ENCODE measurements around the gene HTT. TPM values are rescaled to one million over a fixed set of nuclear protein-coding genes. Genes with fewer than 3 reads are reported as not detected.

The HTT gene
- 34.6 and 44.4 TPM in 2 replicates for total RNA-seq (2022)
- Bru-seq, nascent RNA = percentile 64 among the genes with signal in this experiment
- percentile 65 among the genes with signal in this experiment for BruChase-seq, experiment 1, labeled RNA remaining after a 6-hour chase
- BruChase-seq, experiment 2, labeled RNA remaining after a 2-hour chase = percentile 63 among the genes with signal in this experiment
- long read RNA-seq, partial matches to known transcripts = 7 of 10 reads
- long read RNA-seq, other reads (novel, unspliced or antisense) = 3 of 10 reads

GRCh38 chr4:3074078-3074845 lies at the start of gene HTT, which contains the start of gene HTT-AS:
Gene HTT, plus strand, starts transcription at chr4:3074681. Its CDS starts 145 bp downstream, at chr4:3074826.
Gene HTT-AS, minus strand, starts transcription at chr4:3074538.
- Mint-ChIP-seq H3K27me3 (ENCODE audit: unreplicated experiment) (peaks cover 14% of the 10 kb centered on the region), H3K9me3 (ENCODE audit: low read depth, unreplicated experiment) (no peaks in the 10 kb centered on the region), H3K36me3 (ENCODE audit: insufficient read depth, unreplicated experiment) (peaks cover 17% of the 10 kb centered on the region), H3K4me1 (ENCODE audit: low read depth, unreplicated experiment) (peaks cover 9% of the 10 kb centered on the region), H3K4me3 (ENCODE audit: low read depth, unreplicated experiment) (peak within 1 kb of the TSS; percentile 95), H3K27ac (ENCODE audit: unreplicated experiment) (peak within 1 kb of the TSS; percentile 44)
- intact Hi-C loops (cut with micrococcal nuclease; ENCODE audit: unreplicated experiment) = no loop called here
- no peak for TF ChIP-seq CTCF (IDR thresholded peaks at IDR 0.05; ENCODE audit: unreplicated experiment)
- BruUV-seq (replicated peaks) = no TSS peak
- peak; percentile 92 for DNase-seq
- CTCF ChIA-PET = interaction anchor here (0.6 kb wide), 1 partner anchor 316 kb away, joined by 6 read pairs; no protein-coding TSS in a partner anchor

GRCh38 chr4:3025881-3026280 lies 48.6 kb upstream of the HTT start:
- intact Hi-C loops (cut with micrococcal nuclease; ENCODE audit: unreplicated experiment) = no loop called here
- Mint-ChIP-seq H3K9me3 (ENCODE audit: low read depth, unreplicated experiment) (peaks cover 2% of the 10 kb centered on the region), H3K36me3 (ENCODE audit: insufficient read depth, unreplicated experiment) (no peaks in the 10 kb centered on the region), H3K27ac (ENCODE audit: unreplicated experiment) (no peak overlapping the region), H3K4me1 (ENCODE audit: low read depth, unreplicated experiment) (peaks cover 6% of the 10 kb centered on the region), H3K4me3 (ENCODE audit: low read depth, unreplicated experiment) (no peak overlapping the region), H3K27me3 (ENCODE audit: unreplicated experiment) (peaks cover 35% of the 10 kb centered on the region)
- no peak for TF ChIP-seq CTCF (IDR thresholded peaks at IDR 0.05; ENCODE audit: unreplicated experiment)
- CTCF ChIA-PET = no interaction called here
- no TSS peak for BruUV-seq (replicated peaks)
- DNase-seq = no peak

GRCh38 chr4:3026540-3026939 lies 47.9 kb upstream of the HTT start:
- Mint-ChIP-seq H3K4me3 (ENCODE audit: low read depth, unreplicated experiment) (no peak overlapping the region), H3K27me3 (ENCODE audit: unreplicated experiment) (peaks cover 42% of the 10 kb centered on the region), H3K27ac (ENCODE audit: unreplicated experiment) (no peak overlapping the region), H3K4me1 (ENCODE audit: low read depth, unreplicated experiment) (peaks cover 12% of the 10 kb centered on the region), H3K36me3 (ENCODE audit: insufficient read depth, unreplicated experiment) (no peaks in the 10 kb centered on the region), H3K9me3 (ENCODE audit: low read depth, unreplicated experiment) (peaks cover 2% of the 10 kb centered on the region)
- CTCF ChIA-PET = no interaction called here
- no peak for DNase-seq
- BruUV-seq (replicated peaks) = no TSS peak
- TF ChIP-seq CTCF (IDR thresholded peaks at IDR 0.05; ENCODE audit: unreplicated experiment) = no peak
- intact Hi-C loops (cut with micrococcal nuclease; ENCODE audit: unreplicated experiment) = no loop called here

- Mint-ChIP-seq H3K4me3 (ENCODE audit: low read depth, unreplicated experiment) (no peak overlapping the region), H3K27me3 (ENCODE audit: unreplicated experiment) (peaks cover 21% of the 10 kb centered on the region), H3K9me3 (ENCODE audit: low read depth, unreplicated experiment) (no peaks in the 10 kb centered on the region), H3K36me3 (ENCODE audit: insufficient read depth, unreplicated experiment) (no peaks in the 10 kb centered on the region), H3K27ac (ENCODE audit: unreplicated experiment) (no peak overlapping the region), H3K4me1 (ENCODE audit: low read depth, unreplicated experiment) (peaks cover 17% of the 10 kb centered on the region)
- intact Hi-C loops (cut with micrococcal nuclease; ENCODE audit: unreplicated experiment) = no loop called here
- no peak for TF ChIP-seq CTCF (IDR thresholded peaks at IDR 0.05; ENCODE audit: unreplicated experiment)
- CTCF ChIA-PET = interaction anchor here (0.8 kb wide), 1 partner anchor 695 kb away, joined by 3 read pairs; no protein-coding TSS in a partner anchor
- DNase-seq = no peak
- BruUV-seq (replicated peaks) = no TSS peak
These were observed 45.0 kb upstream of the HTT start for GRCh38 chr4:3029464-3029863.

All from Calu3 (cell line).